ENCODE data around the gene EBNA1BP2.
A peak's percentile ranks its signal among the peaks of the same experiment; 100 is the strongest.
"Not testable (repeated sequence)": the region's sequence is repeated elsewhere in the genome, so short reads cannot be mapped to it uniquely, and the experiment has no call there.

The EBNA1BP2 gene, protein sequence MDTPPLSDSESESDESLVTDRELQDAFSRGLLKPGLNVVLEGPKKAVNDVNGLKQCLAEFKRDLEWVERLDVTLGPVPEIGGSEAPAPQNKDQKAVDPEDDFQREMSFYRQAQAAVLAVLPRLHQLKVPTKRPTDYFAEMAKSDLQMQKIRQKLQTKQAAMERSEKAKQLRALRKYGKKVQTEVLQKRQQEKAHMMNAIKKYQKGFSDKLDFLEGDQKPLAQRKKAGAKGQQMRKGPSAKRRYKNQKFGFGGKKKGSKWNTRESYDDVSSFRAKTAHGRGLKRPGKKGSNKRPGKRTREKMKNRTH

DNA sequence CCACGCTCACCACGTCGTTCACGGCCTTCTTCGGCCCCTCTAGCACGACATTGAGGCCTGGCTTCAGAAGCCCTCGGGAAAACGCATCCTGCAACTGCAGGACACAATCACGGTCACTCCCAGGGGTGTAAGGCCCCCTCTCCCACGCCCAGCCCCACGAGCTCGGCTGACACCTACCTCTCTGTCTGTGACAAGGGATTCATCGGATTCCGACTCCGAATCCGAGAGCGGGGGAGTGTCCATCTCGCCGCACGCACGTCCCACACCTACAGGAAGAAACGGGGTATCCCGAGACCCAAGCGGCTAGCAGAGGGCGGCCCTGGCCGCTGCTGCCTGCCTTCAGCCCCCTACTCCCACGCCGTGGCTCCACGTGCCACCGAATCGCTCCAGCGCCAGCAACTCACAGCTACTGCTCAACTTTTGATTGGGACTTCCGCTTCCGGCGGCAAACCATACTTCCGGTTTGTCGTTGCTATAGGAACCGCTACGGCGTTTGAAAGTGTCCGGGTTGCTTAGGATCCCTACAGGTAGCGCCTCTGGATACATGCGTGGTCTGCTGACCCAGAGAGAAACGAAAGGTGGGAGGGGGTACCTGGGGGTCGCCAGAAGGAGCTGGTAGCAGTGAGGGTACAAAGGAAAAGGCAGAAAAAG lies at the start of gene EBNA1BP2, which contains the start of gene CFAP57:
Gene EBNA1BP2 (minus strand): TSS at position 415 of the 651 bp plus-strand sequence. CDS start 172 bp downstream, at position 243.
Gene CFAP57 (plus strand): TSS at position 455 of the 651 bp plus-strand sequence. CDS start 424 bp downstream, outside the sequence.
- DNase-seq (ENCODE audit: low read depth): peak; percentile 90

DNA sequence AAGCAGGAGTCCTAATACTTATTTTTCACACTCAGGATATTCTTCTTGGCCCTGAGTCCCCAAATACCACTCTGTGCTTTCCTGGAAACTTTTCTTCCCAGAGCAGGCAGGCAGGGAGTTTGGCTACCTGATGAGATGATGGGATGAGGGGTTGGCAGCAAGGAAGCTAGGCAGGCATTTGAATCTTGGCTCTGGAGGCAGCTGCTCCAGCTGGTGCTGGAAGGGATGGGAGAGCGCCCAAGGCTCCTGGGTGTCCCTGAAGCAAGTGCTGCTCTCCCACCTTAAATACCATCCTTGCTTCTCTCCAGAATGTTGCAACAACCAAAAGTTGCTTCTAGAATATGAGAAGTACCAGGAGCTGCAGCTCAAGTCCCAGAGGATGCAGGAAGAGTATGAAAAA lies 49.7 kb upstream of the EBNA1BP2 start:
- no peak for DNase-seq (ENCODE audit: low read depth)

DNA sequence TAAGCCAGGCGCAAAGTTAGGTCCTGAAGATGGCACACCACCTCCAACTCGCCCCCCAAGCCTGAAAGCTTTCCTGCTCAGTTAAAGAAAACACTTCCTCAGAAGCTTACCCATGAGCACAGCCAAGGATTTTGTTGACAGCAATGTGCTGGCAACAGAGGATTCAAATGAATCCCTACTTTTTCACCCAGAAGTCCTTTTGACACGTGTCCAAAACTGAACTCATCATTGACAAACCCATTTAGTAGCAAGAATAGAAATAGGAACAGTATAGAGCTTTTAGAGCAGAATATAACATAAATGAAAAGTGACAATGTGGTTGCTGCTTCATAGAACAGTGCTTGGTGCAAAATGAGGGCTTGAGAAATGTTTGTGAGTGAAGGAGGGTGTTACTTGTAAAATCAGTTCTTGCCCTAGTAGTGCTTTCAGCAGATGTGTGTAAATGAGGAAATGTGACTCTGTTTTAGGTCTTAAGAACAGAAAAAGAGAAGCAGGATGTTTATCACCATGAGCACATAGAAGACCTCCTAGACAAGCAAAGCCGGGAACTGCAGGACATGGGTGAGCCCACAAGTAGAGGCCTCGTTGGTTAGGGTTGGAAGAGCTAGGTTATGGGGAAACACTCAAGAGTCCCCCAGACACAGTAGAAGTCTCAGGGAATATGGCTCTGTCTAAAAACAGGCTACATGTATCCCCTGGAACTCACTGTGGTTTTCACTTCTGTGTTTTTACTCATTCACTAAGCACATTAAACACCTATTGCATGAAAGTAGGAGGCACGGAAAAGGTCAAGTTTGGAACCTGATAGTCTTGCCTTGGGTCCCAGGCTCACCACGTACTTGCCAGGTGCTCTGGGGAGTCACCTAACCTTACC lies 49.1 kb upstream of the EBNA1BP2 start:
- no peak for DNase-seq (ENCODE audit: low read depth)

DNA sequence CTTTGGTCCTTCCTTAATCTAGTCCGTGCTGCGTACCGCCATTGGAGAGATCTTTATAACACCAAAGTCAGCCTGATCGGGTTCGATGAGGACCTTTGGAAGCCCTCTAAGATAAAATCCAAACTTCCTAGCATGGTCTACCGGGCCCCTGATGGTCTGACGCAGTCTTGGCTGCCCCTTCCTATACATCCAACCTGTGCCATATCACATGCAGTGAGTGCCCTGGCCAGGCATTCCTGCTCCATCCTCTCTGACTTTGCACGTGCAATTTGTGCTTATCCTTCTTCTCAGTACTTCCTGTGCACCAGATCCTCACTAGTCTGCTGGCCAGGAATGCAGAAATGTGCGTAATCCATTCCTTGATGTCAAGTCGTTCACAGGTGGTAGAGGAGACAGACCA lies 45.7 kb upstream of the EBNA1BP2 start:
- DNase-seq (ENCODE audit: low read depth): no peak

DNA sequence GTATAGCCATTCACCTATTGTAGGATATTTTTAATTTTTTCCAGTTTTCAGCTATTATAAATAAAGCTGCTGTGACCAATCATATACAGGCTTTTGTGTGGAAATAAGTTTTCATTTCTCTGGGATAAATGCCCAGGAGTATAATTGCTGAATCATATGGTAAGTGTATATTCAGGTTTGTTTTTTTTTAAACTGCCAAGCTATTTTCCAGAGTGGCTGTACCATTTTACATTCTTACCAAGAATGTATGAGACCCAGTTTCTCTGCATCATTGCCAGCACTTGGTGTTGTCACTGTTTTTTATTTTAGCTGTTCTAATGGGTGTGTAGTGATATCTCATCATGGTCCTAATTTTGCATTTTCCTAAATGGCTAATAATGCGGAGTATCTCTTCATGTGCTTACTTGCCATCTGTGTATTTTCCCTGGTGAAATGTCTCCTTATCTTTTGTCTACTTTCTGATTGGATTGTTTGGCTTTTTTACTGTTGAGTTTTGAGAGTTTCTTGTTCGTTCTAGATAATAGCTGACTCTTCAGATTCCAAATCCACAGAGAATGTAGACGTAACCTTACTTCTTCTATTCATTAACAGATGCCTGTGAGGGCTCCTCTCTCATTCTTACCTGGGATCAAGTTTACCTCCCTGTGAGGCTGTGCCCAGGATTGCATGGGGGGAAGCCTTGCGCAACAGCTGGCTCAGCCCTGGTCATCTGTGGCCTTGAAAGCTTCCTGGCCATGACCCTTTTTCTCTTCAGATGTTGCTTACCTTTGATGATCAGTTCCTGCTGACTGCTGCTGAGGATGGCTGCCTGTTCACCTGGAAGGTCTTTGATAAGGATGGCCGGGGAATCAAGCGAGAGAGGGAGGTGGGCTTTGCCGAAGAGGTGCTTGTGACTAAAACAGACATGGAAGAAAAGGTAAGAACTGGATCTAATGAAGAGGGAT lies 42.7 kb upstream of the EBNA1BP2 start:
- DNase-seq (ENCODE audit: low read depth): no peak

DNA sequence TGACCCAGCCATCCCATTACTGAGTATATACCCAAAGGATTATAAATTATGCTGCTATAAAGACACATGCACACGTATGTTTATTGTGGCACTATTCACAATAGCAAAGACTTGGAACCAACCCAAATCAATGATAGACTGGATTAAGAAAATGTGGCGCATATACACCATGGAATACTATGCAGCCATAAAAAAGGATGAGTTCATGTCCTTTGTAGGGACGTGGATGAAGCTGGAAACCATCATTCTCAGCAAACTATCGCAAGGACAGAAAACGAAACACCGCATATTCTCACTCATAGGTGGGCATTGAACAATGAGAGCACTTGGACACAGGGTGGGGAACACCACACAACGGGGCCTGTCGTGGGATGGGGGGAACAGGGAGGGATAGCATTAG lies 36.2 kb upstream of the EBNA1BP2 start:
- DNase-seq (ENCODE audit: low read depth): not testable (repeated sequence)

DNA sequence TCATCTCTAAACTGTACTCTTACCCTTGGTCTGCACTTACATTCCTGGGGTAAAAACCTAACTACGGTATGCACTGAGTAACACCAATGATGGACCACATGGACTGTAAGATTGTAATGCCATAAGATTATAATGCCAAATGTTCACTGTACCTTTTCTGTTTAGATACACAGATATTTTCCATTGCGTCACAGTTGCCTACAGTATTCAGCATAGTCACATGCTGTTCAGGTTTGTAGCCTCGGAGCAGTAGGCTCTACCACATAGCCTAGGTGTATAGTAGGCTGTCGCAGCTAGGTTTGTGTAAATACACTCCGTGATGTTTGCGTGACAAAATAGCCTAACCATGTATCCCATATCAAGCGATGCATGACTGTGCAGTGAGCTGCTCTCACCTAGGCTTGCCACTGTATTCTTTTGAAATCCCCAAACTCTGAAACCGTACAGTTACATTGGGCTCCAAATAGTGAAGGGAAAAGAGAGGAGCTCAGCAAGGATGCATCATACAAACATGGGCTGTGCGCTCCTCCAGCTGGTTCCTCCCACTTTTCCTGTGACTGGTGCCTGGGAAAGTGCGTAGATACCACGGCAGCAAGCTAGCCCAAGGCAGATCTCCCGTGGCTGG lies 35.3 kb upstream of the EBNA1BP2 start:
- peak; percentile 99 for DNase-seq (ENCODE audit: low read depth)

DNA sequence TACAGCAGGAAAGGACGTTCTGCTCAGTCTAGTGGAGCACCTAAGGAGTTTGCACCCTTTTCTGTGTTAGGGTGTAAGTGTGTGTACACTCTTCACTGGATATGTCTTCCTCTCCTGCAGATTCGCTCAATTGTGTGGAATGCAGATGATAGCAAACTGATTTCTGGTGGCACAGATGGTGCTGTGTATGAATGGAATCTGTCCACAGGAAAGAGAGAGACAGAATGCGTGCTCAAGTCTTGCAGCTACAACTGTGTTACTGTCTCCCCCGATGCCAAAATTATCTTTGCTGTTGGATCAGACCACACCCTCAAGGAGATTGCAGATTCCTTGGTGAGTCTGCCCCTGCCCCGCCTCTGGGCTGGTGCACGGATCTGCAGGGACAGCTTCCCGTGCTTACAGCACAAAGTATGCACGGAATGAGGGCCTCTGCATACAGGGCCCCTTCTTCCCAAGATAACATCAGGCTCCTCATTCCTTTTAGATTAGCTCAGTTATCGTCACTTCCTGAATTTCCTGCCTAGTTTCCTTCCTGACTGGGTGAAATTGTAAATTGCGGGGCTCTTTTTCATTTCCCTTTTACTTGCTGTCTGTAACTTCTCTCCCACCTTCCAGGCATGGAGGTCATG lies 34.6 kb upstream of the EBNA1BP2 start:
- DNase-seq (ENCODE audit: low read depth): peak; percentile 99

DNA sequence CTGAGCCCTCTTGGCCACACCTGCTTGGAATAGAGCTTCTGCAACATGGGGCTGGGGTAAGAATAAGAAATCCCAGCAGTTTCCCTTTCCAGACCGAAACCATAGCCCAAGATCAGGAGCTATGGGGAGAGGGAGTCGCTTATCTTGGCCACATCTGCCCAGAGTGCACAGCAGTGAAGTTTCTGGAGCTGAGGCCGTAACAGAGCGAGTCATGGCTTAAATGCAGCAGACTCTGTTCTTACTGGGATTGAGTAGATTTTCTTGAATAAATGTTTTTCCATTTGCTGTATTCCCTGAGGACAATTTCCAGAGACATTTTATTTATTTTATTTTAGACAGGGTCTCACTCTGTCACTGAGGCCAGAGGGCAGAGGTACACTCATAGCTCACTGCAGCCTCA lies 33.6 kb upstream of the EBNA1BP2 start:
- DNase-seq (ENCODE audit: low read depth): no peak

DNA sequence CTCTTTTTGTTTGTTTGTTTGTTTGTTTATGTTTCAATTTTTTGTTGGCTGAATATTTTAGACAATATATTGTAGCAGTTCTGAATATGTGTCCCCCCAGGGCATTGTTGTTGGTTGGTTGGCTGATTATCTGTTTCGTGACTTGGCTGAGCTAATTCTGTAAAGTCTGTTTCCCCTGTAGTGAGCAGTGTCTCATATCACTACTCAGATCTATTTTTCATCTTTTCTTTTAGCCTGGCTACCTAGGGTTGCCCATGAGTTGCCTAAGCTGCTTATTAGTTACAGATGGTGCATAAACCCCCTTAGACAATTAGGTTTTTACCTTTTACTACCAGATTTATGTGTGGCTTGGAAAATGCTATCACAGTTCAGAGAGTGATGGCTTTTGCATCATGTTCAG lies 32.3 kb upstream of the EBNA1BP2 start:
- no peak for DNase-seq (ENCODE audit: low read depth)

DNA sequence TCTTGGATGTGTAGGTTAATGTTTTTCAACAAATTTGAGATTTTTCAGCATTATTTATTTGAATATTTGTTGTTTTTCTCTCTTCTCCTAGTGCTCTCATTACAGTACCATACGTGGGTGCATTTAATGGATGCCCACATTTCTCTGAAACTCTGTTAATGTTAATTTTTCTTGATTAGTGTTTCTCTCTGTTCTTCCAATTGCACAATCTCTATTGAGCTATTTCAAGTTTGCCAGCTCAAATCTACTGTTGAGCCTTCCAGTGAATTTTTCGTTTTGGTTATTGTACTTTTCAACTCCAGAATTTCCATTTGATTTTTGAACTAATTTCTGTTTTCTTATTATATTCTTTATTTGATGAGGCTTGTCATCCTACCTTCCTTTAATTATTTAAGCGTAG lies 31.8 kb upstream of the EBNA1BP2 start:
- DNase-seq (ENCODE audit: low read depth): no peak

DNA sequence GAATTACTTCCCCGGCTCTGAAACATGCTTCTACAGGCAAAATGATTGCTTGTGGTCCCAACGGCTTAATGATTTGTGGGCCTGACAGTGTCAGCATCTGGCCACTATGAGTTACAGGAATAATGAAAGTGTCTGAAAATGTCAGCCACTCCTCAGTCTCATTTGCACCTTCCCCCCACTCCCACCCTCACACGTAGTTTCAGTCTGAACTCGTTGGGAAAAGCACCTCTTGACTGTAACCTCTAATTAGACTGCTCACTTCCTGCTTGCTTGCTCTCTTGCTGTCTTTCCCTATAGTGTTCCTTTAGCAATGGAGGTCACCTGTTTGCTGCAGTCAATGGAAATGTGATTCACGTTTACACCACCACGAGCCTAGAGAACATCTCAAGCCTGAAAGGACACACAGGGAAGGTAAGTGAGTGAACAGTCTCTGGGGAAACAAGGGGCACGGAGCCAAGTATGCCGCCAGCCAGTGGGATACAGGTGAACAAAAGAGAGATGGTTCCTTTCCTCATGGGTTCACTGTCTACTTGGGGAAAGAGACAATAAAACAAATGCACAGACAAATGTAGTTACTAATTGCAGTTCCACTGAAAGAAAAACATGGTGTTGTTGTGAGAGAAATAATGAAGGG lies 27.1 kb upstream of the EBNA1BP2 start:
- DNase-seq (ENCODE audit: low read depth): no peak

DNA sequence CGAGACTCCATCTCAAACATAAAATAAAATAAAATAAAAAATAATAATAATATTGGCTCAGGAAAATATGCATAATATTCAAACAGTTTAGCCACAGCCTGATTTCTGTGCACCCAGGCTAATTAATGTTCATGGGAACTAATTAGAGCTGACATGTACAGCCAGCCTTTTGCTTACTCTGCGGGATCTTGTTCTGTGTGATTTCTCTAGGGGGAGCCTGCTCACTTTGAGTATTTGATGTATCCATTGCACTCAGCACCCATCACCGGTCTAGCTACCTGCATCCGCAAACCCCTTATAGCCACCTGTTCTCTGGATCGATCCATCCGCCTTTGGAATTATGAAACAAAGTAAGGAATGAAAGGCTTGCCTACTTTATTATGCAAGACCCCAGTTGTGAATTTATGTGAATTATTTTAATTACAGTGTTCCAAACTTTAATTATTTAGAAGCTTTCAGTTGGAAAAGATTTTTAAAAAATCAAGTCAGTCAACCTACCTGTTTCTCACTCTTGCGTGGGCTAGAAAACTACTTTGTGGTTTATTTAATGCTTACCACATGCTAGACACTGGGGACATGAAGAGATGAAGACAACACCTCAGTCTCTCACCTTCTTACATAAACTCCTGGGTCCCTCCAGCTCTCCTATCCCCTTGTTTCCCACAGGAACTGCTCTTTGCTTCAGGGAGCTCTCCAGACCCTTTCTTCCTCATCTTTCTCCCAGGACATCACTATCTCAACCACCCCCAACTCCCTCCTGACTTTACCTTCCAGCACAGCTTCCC lies 25.4 kb upstream of the EBNA1BP2 start:
- DNase-seq (ENCODE audit: low read depth): no peak

DNA sequence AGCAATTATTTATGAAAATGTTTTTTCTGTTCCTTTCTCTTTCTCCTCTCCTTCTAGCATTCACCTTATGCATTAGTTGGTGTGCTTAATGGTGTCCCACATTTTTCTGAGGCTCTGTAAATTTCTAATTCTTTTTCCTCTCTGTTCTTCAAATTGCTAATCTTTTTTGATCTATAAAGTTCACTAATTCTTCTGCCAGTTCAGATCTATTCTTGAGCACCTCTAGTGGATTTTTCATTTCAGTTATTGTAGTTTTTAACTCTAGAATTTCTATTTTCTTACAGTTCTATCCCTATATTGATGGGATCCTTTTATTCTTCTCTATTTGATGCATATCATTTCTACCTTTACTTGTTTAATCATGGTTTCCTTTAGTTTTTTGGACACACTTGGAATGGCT lies 22.4 kb upstream of the EBNA1BP2 start:
- DNase-seq (ENCODE audit: low read depth): no peak

DNA sequence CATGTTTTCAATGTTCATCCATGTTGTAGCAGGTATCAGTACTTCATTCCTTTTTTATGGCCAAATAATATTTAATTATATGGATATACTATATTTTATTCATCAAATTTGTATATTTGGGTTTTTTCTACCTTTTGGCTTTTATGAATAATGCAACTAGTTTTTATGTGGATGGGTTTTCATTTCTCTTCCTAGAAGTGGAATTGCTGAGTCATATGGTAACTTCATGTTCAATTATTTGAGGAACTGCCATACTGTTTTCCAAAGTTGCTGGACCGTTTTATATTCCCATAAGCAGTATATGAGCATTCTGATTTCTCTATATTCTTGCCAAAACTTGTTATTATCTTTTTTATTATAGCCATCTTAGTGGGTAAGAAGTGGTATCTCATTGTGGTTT lies 16.0 kb upstream of the EBNA1BP2 start:
- no peak for DNase-seq (ENCODE audit: low read depth)

DNA sequence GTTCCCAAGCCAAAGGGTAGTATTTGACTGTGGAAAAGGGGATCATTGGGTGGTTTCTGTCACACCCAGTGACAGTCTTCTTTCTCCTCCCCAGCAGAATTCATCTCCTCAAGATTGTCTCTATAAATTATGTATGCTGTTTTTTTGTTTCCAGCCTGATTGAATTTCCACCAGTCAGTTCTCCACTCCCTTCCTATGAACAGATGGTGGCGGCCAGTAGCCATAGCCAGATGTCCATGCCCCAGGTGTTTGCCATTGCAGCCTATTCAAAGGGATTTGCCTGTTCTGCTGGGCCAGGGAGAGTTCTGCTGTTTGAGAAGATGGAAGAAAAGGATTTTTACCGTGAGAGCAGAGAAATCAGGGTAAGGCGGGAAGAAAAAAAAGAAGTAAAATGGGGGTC lies 12.9 kb upstream of the EBNA1BP2 start:
- DNase-seq (ENCODE audit: low read depth): no peak

DNA sequence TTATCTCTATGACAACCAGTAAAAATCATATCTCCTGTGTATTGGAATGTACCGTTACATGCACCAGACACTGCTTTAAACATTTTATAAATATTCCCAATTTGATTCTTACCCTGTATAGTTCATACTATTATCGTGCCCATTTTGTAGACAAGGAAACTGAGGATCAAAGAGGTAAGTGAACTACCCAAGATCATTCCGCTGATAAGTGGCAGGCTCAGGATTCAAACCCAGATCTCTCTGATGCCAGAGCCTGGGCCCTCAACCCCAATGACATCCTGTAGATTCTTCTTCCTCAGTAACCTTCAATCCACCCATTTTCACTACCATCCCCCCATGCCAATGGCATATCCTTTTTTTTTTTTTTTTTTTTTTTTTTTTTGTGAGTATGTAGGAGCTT lies 12.3 kb upstream of the EBNA1BP2 start:
- DNase-seq (ENCODE audit: low read depth): no peak

DNA sequence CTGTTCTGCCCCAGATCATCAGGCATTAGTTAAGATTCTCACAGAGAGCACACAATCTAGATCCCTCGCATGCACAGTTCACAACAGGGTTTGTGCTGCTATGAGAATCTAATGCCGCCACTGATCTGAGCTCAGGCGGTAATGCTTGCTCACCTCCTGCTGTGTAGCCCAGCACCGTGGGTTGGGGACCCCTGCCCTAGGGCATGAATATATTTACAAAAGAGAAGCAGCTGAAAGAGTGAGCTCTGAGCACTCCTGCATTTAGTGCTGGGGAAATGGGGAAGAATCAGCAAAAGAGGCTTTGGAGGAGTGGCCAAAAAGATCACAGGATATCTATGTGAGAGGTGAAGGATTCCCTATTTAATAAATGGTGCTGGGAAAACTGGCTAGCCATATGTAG lies 5.6 kb upstream of the EBNA1BP2 start:
- DNase-seq (ENCODE audit: low read depth): no peak

DNA sequence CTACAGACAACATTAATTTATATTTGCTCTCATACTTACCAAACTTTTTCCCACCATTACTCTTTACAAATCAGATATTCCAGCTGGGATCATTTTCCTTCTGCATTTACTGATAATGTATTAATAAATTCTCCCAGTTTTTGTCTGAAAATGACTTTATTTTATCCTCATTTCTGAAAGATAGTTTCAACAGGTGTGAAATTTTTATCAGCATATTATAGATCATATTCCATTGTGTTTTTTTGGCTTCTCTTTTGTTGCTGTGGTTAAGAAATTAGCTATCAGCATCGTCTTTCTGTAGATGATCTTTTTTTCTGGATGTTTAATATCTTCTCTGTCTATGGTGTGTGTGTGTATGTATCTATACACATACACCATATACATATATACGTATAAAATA lies 2.8 kb upstream of the EBNA1BP2 start:
- no peak for DNase-seq (ENCODE audit: low read depth)
